SK-N-SH (cell line): Measurements from ENCODE around the gene GTF2F2. TPM values are rescaled to one million over a fixed set of nuclear protein-coding genes. Genes with fewer than 3 reads are reported as not detected.
A peak's percentile ranks its signal among the peaks of the same experiment; 100 is the strongest.

Experiments used
- CTCF ChIA-PET: fragments of 300-600, 350-600 bp; formaldehyde crosslinking; extraction: SDS; loops from one replicate; lab custom pipeline; 2021; lab: Yijun Ruan, JAX
- POLR2A ChIA-PET: fragments of 350-600 bp; sonication (Branson Sonifier 250); formaldehyde crosslinking; extraction: SDS; loops from one replicate; lab custom pipeline; 2020; ENCODE audit warnings: antibody characterized with exemption, inconsistent platforms; lab: Yijun Ruan, JAX
- DNase-seq: peaks from one replicate; pipeline ENCODE4 v3.0.0; 2012
- H2AFZ ChIP-seq: fragments of 200-600 bp; sonication (generic); 2 replicates; pipeline ENCODE4 v1.8.1; 2016; ENCODE audit warnings: antibody characterized with exemption, mild to moderate bottlenecking, low read depth
- H3F3A ChIP-seq: fragments of 200-600 bp; sonication (generic); replicated peaks from 2 replicates; pipeline ENCODE3; 2016; ENCODE audit warnings: antibody characterized with exemption, mild to moderate bottlenecking; ENCODE audit not compliant: insufficient read depth
- H3K27ac ChIP-seq, 2 experiments: fragments of 200-500 bp in 1 of 2; fragments of 200-600 bp in 1 of 2; sonication (Bioruptor generic) in 1 of 2; sonication (generic), shearing (Covaris generic) in 1 of 2; 2 replicates each; pipeline versions ENCODE4 v1.5.1 to v1.6.1; 2014 to 2016; ENCODE audit warnings: low read depth in 2 of 2, inconsistent platforms in 1 of 2, low read length in 1 of 2, mild to moderate bottlenecking in 1 of 2, mixed read lengths in 1 of 2
- H3K27me3 ChIP-seq: fragments of 200-600 bp; sonication (generic), shearing (Covaris generic); 2 replicates; pipeline ENCODE4 v1.6.1; 2016; ENCODE audit warnings: mixed run types; ENCODE audit not compliant: insufficient read depth
- H3K36me3 ChIP-seq, 2 experiments: fragments of 200-500 bp in 1 of 2; fragments of 200-600 bp in 1 of 2; sonication (Bioruptor generic) in 1 of 2; sonication (generic) in 1 of 2; replicated peaks in 1 of 2; 2 replicates each; pipeline versions ENCODE3 to v1.5.1; 2014 to 2016; ENCODE audit warnings: low read length in 1 of 2, mild to moderate bottlenecking in 1 of 2; ENCODE audit not compliant: insufficient read depth in 2 of 2, control insufficient read depth in 1 of 2
- H3K4me1 ChIP-seq, 2 experiments: fragments of 200-500 bp in 1 of 2; fragments of 200-600 bp in 1 of 2; sonication (Bioruptor generic) in 1 of 2; sonication (generic), shearing (Covaris generic) in 1 of 2; 2 replicates each; pipeline versions ENCODE4 v1.5.1 to v1.6.1; 2014 to 2016; ENCODE audit warnings: low read depth in 1 of 2, low read length in 1 of 2, mixed run types in 1 of 2; ENCODE audit not compliant: insufficient read depth in 2 of 2, control insufficient read depth in 1 of 2
- H3K4me2 ChIP-seq: fragments of 200-600 bp; sonication (generic), shearing (Covaris generic); 2 replicates; pipeline ENCODE4 v1.6.1; 2017; ENCODE audit warnings: mixed run types
- H3K4me3 ChIP-seq, 2 experiments: fragments of 200-500 bp in 1 of 2; fragments of 200-600 bp in 1 of 2; sonication (Bioruptor generic) in 1 of 2; sonication (generic), shearing (Covaris generic) in 1 of 2; 2 replicates each; pipeline versions ENCODE4 v1.5.1 to v1.8.1; 2014 to 2016; ENCODE audit warnings: low read depth in 2 of 2, inconsistent platforms in 1 of 2, low read length in 1 of 2, mild to moderate bottlenecking in 1 of 2, mixed read lengths in 1 of 2, moderate library complexity in 1 of 2
- H3K79me2 ChIP-seq: fragments of 200-600 bp; sonication (generic); 2 replicates; pipeline ENCODE4 v1.8.1; 2017; ENCODE audit warnings: mild to moderate bottlenecking; ENCODE audit not compliant: insufficient read depth
- H3K9ac ChIP-seq: fragments of 200-600 bp; sonication (generic); 2 replicates; pipeline ENCODE4 v1.6.1; 2017; ENCODE audit warnings: mixed run types
- H3K9me2 ChIP-seq: fragments of 200-600 bp; sonication (generic); 2 replicates; pipeline ENCODE4 v1.6.1; 2017; ENCODE audit warnings: mixed run types
- H3K9me3 ChIP-seq: fragments of 200-600 bp; sonication (generic); 2 replicates; pipeline ENCODE4 v1.6.1; 2017; ENCODE audit warnings: mixed run types, mild to moderate bottlenecking, moderate library complexity
- H4K20me1 ChIP-seq: fragments of 200-600 bp; sonication (generic); 2 replicates; pipeline ENCODE4 v1.6.1; 2017; ENCODE audit warnings: mild to moderate bottlenecking, mixed run types; ENCODE audit not compliant: insufficient read depth
- CHD2 ChIP-seq: fragments of 150-350 bp; IDR thresholded peaks from 2 replicates; pipeline ENCODE4 v1.6.1; 2018; ENCODE audit warnings: low read length; ENCODE audit not compliant: partially characterized antibody
- EZH2phosphoT487 ChIP-seq: fragments of 200-600 bp; sonication (generic); IDR thresholded peaks from 2 replicates; pipeline ENCODE4 v1.6.1; 2017; ENCODE audit warnings: low read depth, mixed run types, mild to moderate bottlenecking, antibody characterized with exemption, moderate library complexity, borderline replicate concordance
- IRF3 ChIP-seq: fragments of 150-350 bp; IDR thresholded peaks from 2 replicates; pipeline ENCODE4 v1.6.1; 2016; ENCODE audit warnings: mild to moderate bottlenecking, low read depth, low read length
- MEF2A ChIP-seq: IDR thresholded peaks from 2 replicates; pipeline ENCODE4 v1.4.0; 2012; ENCODE audit warnings: low read depth, borderline replicate concordance
- MXI1 ChIP-seq: IDR thresholded peaks from 2 replicates; pipeline ENCODE4 v1.6.1; 2012; ENCODE audit warnings: mild to moderate bottlenecking, low read depth, low read length, improper control_type of control experiment
- NFIC ChIP-seq: IDR thresholded peaks from 2 replicates; pipeline ENCODE4 v1.4.0; 2012; ENCODE audit warnings: borderline replicate concordance
- PBX3 ChIP-seq: IDR thresholded peaks from 2 replicates; pipeline ENCODE4; 2012
- RFX5 ChIP-seq: IDR thresholded peaks from 2 replicates; pipeline ENCODE4 v1.6.1; 2012; ENCODE audit warnings: mild to moderate bottlenecking, improper control_type of control experiment, low read length
- RXRA ChIP-seq: IDR thresholded peaks from 2 replicates; pipeline ENCODE4 v1.4.0; 2012; ENCODE audit warnings: low read depth, mild to moderate bottlenecking, borderline replicate concordance
- TEAD4 ChIP-seq: IDR thresholded peaks from 2 replicates; pipeline ENCODE4 v1.4.0; 2012; ENCODE audit warnings: mild to moderate bottlenecking, borderline replicate concordance; ENCODE audit not compliant: insufficient read depth
- USF2 ChIP-seq: fragments of 150-350 bp; IDR thresholded peaks from 2 replicates; pipeline ENCODE4 v1.6.1; 2017; ENCODE audit warnings: antibody characterized with exemption, low read length, low read depth, borderline replicate concordance
- YY1 ChIP-seq: IDR thresholded peaks from 2 replicates; pipeline ENCODE4 v1.4.0; 2012; ENCODE audit warnings: low read depth, mild to moderate bottlenecking
- ZBTB33 ChIP-seq: IDR thresholded peaks from 2 replicates; pipeline ENCODE4 v1.4.0; 2012; ENCODE audit warnings: low read depth, borderline replicate concordance
- WGBS: methylation state at CpG from one replicate; pipeline ENCODE4 v1.1.6; 2017; ENCODE audit warnings: low lambda C conversion rate; 5-methylcytosine and 5-hydroxymethylcytosine counted together
- polyA plus RNA-seq, 3 experiments: library from polyadenylated mRNA; depleted of rRNA; stranded (reverse); fragments of >200 nt; gene quantifications; 2 replicates each; pipeline ENCODE4 v1.2.3, GENCODE V29; 2012

GTF2F2 gene
- polyA plus RNA-seq, 1 of the 3 experiments (the other 2 are of a cell fraction), result 24.2 TPM

- no peak for TF ChIP-seq USF2
- no peak for TF ChIP-seq PBX3
- TF ChIP-seq EZH2phosphoT487, result no peak
- TF ChIP-seq CHD2, result no peak
- TF ChIP-seq IRF3, result no peak
- no peak for TF ChIP-seq NFIC
- peak; percentile 57; the same call in 1 of the 2 replicates for TF ChIP-seq YY1
- TF ChIP-seq RXRA, result no peak
Observed at GRCh38 chr13:45119991-45120864, at the start of gene GTF2F2 (continued).

GRCh38 chr13:45073809-45074208 is 46.5 kb upstream of the GTF2F2 start:
- H3K9me3 ChIP-seq, result no peaks in the 10 kb centered on the region
- no peaks in the 10 kb centered on the region for H3K36me3 ChIP-seq
- no peaks in the 10 kb centered on the region for H3K27me3 ChIP-seq
- H2AFZ ChIP-seq, result no peak overlapping the region
- WGBS, result 86% methylated on average over 4 of the region's 4 CpGs
- CTCF ChIA-PET, result no interaction called here
- H4K20me1 ChIP-seq, result no peaks in the 10 kb centered on the region
- TF ChIP-seq RFX5 (no peak), MEF2A (no peak), ZBTB33 (no peak), TEAD4 (no peak), MXI1 (no peak)
- TF ChIP-seq, all 33 proteins: peak for 0
- Histone ChIP-seq H3K9ac (no peak overlapping the region), H3K4me2 (no peak overlapping the region), H3K27ac (no peak overlapping the region), H3K9me2 (no peaks in the 10 kb centered on the region), H3K4me3 (no peak overlapping the region), H3K79me2 (no peaks in the 10 kb centered on the region), H3F3A (no peaks in the 10 kb centered on the region), H3K4me1 (no peaks in the 10 kb centered on the region; a peak in 1 of 4 replicates)
- POLR2A ChIA-PET, result no interaction called here
- no peak for DNase-seq
